HEK293 (cell line): ENCODE data around the gene BCKDHB.

ENCODE experiments used
- CTCF ChIA-PET: fragments of 350-600 bp; formaldehyde crosslinking; extraction: SDS; loops from one replicate; lab custom pipeline; 2021; ENCODE audit warnings: antibody characterized with exemption; lab: Yijun Ruan, JAX
- POLR2A ChIA-PET: fragments of 300-600 bp; formaldehyde crosslinking; extraction: SDS; loops from one replicate; lab custom pipeline; 2020; ENCODE audit warnings: antibody characterized with exemption, inconsistent platforms; lab: Yijun Ruan, JAX
- H3K27ac ChIP-seq: fragments of 200-500 bp; sonication (Bioruptor generic); 2 replicates; pipeline ENCODE4 v1.5.1; 2014; ENCODE audit warnings: low read depth, low read length, control low read depth, inconsistent platforms; ENCODE audit errors: extremely low read depth
- H3K36me3 ChIP-seq, 2 experiments: fragments of 200-500 bp in 1 of 2; sonication (Bioruptor generic) in 1 of 2; 1 replicate in 1 of 2; 2 replicates in 1 of 2; pipeline ENCODE4 v1.5.1; 2014 to 2017; ENCODE audit warnings: inconsistent platforms in 2 of 2, low read length in 2 of 2; ENCODE audit not compliant: control insufficient read depth in 2 of 2, insufficient read depth in 1 of 2
- H3K4me1 ChIP-seq: fragments of 200-500 bp; sonication (Bioruptor generic); 2 replicates; pipeline ENCODE4 v1.5.1; 2014; ENCODE audit warnings: mild to moderate bottlenecking, low read length, inconsistent platforms; ENCODE audit not compliant: control insufficient read depth, insufficient read depth
- H3K4me3 ChIP-seq: 2 replicates; pipeline ENCODE4 v1.5.1; 2011; ENCODE audit warnings: low read depth, mild to moderate bottlenecking, control low read depth, low read length, moderate library complexity
- H3K9me3 ChIP-seq: fragments of 200-500 bp; sonication (Bioruptor generic); 2 replicates; pipeline ENCODE4 v1.5.1; 2014; ENCODE audit warnings: low read depth, low read length, inconsistent platforms; ENCODE audit not compliant: control insufficient read depth, insufficient read depth
- HOXD13 ChIP-seq: sonication (generic); formaldehyde crosslinking; IDR thresholded peaks from 2 replicates; pipeline ENCODE4 v1.8.0; 2022; ENCODE audit warnings: missing genetic modification reagents, borderline replicate concordance
- TRIM28 ChIP-seq: IDR thresholded peaks from 2 replicates; pipeline ENCODE4 v1.6.1; 2011; ENCODE audit warnings: low read length, control low read depth, borderline replicate concordance
- ZNF10 ChIP-seq: fragments of 450-650 bp; formaldehyde crosslinking; IDR thresholded peaks from 2 replicates; pipeline ENCODE4 v1.5.1; 2017; ENCODE audit warnings: missing biosample characterization, missing genetic modification characterization
- ZNF266 ChIP-seq: fragments of 450-650 bp; formaldehyde crosslinking; IDR thresholded peaks from 2 replicates; pipeline ENCODE4 v1.5.1; 2016; ENCODE audit warnings: missing biosample characterization, missing genetic modification characterization, low read depth
- ZNF302 ChIP-seq: fragments of 450-650 bp; formaldehyde crosslinking; IDR thresholded peaks from 2 replicates; pipeline ENCODE4 v1.5.1; 2016; ENCODE audit warnings: missing biosample characterization, missing genetic modification characterization, low read depth
- ZNF335 ChIP-seq: fragments of 450-650 bp; formaldehyde crosslinking; conservative IDR thresholded peaks from 2 replicates; pipeline ENCODE4 v1.5.1; 2016; ENCODE audit warnings: missing biosample characterization, missing genetic modification characterization
- ZNF366 ChIP-seq: fragments of 450-650 bp; formaldehyde crosslinking; conservative IDR thresholded peaks from 2 replicates; pipeline ENCODE4 v1.5.1; 2016; ENCODE audit warnings: missing biosample characterization, missing genetic modification characterization
- ZNF654 ChIP-seq: fragments of 450-650 bp; formaldehyde crosslinking; IDR thresholded peaks from 2 replicates; pipeline ENCODE4 v1.5.1; 2016; ENCODE audit warnings: low read depth, missing biosample characterization, missing genetic modification characterization
- ZNF785 ChIP-seq: fragments of 450-650 bp; formaldehyde crosslinking; IDR thresholded peaks from 2 replicates; pipeline ENCODE4 v1.5.1; 2016; ENCODE audit warnings: missing biosample characterization, missing genetic modification characterization
- ZSCAN23 ChIP-seq: fragments of 450-650 bp; formaldehyde crosslinking; IDR thresholded peaks from 2 replicates; pipeline ENCODE4 v1.5.1; 2016; ENCODE audit warnings: missing biosample characterization, missing genetic modification characterization
- TF ChIP-seq, protein P1 (sequence below): fragments of 450-650 bp; formaldehyde crosslinking; IDR thresholded peaks from 2 replicates; pipeline ENCODE4 v1.5.1; 2017; ENCODE audit warnings: missing biosample characterization, missing genetic modification characterization
- TF ChIP-seq, protein P2 (sequence below): fragments of 450-650 bp; formaldehyde crosslinking; IDR thresholded peaks from 2 replicates; pipeline ENCODE4 v1.5.1; 2016; ENCODE audit warnings: missing biosample characterization, missing genetic modification characterization

The BCKDHB gene

DNA sequence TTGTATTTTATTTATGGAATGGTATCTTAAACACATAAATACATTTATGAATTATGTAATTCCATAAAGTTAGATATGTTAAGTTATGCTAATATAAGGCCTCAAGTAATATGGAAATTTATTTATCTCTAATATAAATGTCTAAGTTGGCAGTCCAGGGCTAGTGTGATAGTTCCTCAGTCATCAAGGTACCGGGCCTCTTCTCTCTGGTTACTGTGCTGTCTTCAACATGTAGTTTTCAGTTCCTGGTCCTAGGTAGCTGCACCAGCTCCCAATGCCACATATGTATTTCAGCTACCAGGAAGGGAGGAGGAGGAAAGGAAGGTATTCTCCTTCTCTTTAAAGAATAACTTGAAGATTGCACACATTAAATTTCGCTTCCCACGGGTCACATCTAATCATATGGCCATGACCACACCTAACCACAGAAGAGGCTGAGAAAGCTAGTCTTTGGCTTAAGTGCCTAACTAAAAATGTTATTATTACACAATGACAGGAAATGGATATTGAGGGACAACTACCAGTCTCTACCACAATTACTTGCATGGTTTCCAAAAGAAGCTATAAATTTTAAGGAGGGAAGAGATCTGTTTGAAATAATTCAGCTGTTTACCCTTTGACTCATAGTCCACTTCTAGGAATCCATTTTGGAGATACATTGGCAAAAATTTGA is 68.6 kb downstream of the BCKDHB start:
- Histone ChIP-seq H3K4me3 (no peak overlapping the region), H3K4me1 (no peaks in the 10 kb centered on the region), H3K36me3 (peaks cover 0 to 3% of the 10 kb centered on the region in 2 experiments; a peak in 1 of 3 replicates), H3K27ac (no peak overlapping the region), H3K9me3 (no peaks in the 10 kb centered on the region)
- TF ChIP-seq ZNF366 (tag by site-specific recombination), result no peak
- TF ChIP-seq, protein P1, sequence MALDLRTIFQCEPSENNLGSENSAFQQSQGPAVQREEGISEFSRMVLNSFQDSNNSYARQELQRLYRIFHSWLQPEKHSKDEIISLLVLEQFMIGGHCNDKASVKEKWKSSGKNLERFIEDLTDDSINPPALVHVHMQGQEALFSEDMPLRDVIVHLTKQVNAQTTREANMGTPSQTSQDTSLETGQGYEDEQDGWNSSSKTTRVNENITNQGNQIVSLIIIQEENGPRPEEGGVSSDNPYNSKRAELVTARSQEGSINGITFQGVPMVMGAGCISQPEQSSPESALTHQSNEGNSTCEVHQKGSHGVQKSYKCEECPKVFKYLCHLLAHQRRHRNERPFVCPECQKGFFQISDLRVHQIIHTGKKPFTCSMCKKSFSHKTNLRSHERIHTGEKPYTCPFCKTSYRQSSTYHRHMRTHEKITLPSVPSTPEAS, result no peak
- CTCF ChIA-PET, result interaction anchor here (0.7 kb wide), 1 partner anchor 166 kb away, joined by 4 read pairs; no protein-coding TSS in a partner anchor
- POLR2A ChIA-PET, result no interaction called here

DNA sequence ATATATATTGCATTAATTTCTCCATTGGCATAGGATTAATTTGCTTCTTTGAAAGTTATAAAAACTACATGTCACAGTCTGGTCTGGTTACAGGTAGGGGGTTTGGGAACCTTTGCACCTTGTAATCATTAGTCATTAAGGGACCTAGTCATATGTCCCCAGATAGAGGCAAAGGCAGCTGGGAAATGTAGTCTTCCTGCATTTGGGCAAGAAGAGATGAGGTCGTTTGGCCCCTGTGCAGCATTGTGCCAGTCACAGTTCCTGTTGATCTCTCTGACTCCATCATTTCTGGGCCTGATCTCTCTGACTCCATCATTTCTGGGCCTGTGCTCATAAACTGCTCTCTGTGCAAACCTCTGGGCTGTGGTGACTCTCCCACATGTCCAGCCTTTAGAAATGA is 73.2 kb downstream of the BCKDHB start:
- Histone ChIP-seq H3K27ac (no peak overlapping the region), H3K9me3 (no peaks in the 10 kb centered on the region), H3K4me1 (no peaks in the 10 kb centered on the region), H3K4me3 (no peak overlapping the region), H3K36me3 (no peaks in the 10 kb centered on the region)
- POLR2A ChIA-PET, result no interaction called here
- TF ChIP-seq, protein P2, sequence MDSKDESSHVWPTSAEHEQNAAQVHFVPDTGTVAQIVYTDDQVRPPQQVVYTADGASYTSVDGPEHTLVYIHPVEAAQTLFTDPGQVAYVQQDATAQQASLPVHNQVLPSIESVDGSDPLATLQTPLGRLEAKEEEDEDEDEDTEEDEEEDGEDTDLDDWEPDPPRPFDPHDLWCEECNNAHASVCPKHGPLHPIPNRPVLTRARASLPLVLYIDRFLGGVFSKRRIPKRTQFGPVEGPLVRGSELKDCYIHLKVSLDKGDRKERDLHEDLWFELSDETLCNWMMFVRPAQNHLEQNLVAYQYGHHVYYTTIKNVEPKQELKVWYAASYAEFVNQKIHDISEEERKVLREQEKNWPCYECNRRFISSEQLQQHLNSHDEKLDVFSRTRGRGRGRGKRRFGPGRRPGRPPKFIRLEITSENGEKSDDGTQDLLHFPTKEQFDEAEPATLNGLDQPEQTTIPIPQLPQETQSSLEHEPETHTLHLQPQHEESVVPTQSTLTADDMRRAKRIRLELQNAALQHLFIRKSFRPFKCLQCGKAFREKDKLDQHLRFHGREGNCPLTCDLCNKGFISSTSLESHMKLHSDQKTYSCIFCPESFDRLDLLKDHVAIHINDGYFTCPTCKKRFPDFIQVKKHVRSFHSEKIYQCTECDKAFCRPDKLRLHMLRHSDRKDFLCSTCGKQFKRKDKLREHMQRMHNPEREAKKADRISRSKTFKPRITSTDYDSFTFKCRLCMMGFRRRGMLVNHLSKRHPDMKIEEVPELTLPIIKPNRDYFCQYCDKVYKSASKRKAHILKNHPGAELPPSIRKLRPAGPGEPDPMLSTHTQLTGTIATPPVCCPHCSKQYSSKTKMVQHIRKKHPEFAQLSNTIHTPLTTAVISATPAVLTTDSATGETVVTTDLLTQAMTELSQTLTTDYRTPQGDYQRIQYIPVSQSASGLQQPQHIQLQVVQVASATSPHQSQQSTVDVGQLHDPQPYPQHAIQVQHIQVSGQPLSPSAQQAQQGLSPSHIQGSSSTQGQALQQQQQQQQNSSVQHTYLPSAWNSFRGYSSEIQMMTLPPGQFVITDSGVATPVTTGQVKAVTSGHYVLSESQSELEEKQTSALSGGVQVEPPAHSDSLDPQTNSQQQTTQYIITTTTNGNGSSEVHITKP (tag by site-specific recombination), result no peak
- TF ChIP-seq TRIM28 (no peak), ZNF335 (peak; percentile 58), ZNF10 (tag by site-specific recombination) (no peak)
- CTCF ChIA-PET, result no interaction called here

DNA sequence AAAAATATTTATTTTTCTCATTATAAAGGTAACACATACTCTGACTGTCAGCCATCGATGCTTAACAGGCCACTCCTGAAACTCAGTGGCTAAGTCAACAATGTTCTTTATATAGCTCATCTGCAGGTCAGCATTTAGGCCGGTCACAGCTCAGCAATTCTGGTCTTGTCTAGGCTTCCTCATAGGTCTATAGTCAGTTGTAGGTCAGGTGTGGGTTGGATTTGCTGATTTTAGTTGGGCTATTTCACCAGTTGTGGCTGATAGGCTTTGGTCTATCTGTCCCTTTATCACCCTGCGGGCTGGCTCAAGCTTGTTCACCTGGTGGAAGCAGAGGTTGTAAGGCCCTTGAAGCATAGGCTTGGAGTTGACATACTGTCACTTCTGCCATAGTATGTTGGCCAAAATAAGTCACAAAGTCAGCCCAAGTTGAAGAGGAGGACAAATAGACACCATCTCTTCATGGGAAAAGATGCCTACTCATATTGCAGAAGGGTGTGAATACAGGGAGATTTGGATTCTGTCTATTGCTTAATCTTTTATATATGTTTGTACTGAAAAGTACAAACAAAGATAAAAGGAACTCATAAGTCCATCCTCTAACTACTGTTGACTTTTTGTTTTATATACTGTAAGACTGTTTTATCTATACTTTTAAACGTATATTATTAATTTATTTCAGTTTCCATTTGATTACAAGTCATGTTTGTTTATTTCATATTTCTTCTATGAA is 75.0 kb downstream of the BCKDHB start:
- no peaks in the 10 kb centered on the region for H3K4me1 ChIP-seq
- TF ChIP-seq ZNF266 (tag by site-specific recombination), result no peak
- no peak for TF ChIP-seq HOXD13 (CRISPR knock-in tag)
- TF ChIP-seq ZNF302 (tag by site-specific recombination), result no peak
- no peaks in the 10 kb centered on the region for H3K9me3 ChIP-seq
- H3K36me3 ChIP-seq, result no peaks in the 10 kb centered on the region
- H3K27ac ChIP-seq, result no peak overlapping the region
- ChIA-PET CTCF (interaction anchor here (1.1 to 1.7 kb wide), 2 partner anchors 10 to 11 kb away, joined by 3 to 6 read pairs; no protein-coding TSS in a partner anchor), POLR2A (interaction anchor here (1.0 kb wide), 1 partner anchor 75 kb away, joined by 4 read pairs; the partner anchor contains the start of gene BCKDHB)
- no peak overlapping the region for H3K4me3 ChIP-seq

DNA sequence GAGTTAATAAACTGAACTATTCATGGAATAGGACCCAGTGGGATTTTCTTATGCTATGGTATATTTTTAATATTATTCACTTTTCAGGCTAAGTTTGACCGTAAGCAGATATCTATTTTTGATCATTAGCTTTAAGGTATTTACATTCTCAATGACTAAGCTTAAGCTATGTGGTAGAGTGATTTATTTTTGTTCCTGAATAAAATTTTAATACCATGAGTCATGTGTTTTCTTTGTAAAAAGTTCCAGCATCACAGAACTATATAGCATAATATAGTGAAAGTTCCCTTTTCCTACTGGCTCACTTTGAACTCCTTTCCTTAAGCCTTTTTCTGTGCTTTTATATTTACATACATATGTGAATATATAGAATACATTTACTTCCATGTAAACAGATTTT is 75.8 kb downstream of the BCKDHB start:
- H3K36me3 ChIP-seq, result no peaks in the 10 kb centered on the region
- no peak overlapping the region for H3K4me3 ChIP-seq
- TF ChIP-seq ZSCAN23 (tag by site-specific recombination) (no peak), ZNF654 (tag by site-specific recombination) (no peak), ZNF785 (tag by site-specific recombination) (no peak)
- ChIA-PET POLR2A (no interaction called here), CTCF (no interaction called here)
- H3K9me3 ChIP-seq, result no peaks in the 10 kb centered on the region
- no peak overlapping the region for H3K27ac ChIP-seq
- H3K4me1 ChIP-seq, result no peaks in the 10 kb centered on the region
